AG04449 (cell line): ENCODE results near the gene PELO.

Experiments
- CTCF ChIA-PET: fragments of 350-600 bp; formaldehyde crosslinking; extraction: SDS; loops from one replicate; lab custom pipeline; 2021; ENCODE audit warnings: antibody characterized with exemption; lab: Yijun Ruan, JAX
- POLR2A ChIA-PET: fragments of 400-600, 350-600 bp; formaldehyde crosslinking; extraction: SDS; loops from one replicate; lab custom pipeline; 2020; ENCODE audit warnings: antibody characterized with exemption, inconsistent platforms; lab: Yijun Ruan, JAX
- DNase-seq: peaks from one replicate; pipeline ENCODE4 v3.0.0-alpha.2; 2010; ENCODE audit warnings: low read depth, low spot score
- H3K4me3 ChIP-seq: 2 replicates; pipeline ENCODE4 v1.5.1; 2011; ENCODE audit warnings: low read depth, mild to moderate bottlenecking, control low read depth, low read length
- TF ChIP-seq, protein P1 (sequence below): IDR thresholded peaks from one replicate; pipeline ENCODE4 v1.5.1; 2011; ENCODE audit warnings: mild to moderate bottlenecking, moderate library complexity, low read length, control low read depth, inconsistent platforms; ENCODE audit not compliant: insufficient read depth; ENCODE audit errors: missing control alignments

The PELO gene

DNA sequence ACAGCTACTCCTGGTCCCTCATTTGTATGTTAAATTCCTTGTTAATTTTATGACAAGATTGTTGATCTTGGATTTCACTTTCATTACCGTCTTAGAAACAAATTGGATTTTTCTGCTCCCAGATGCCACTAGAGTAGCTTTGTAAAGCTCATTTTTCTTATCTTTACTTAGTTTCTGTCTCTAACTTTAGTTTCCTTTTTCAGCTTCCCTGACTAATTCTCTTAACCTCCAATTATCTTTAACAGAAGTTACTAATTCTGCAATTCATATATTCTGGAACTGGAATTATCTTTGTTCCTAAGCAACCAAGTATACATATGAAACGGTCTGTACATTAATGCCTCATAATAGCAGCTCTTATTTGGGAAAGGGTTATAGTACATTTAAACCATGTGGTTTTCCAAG is 16.7 kb downstream of the PELO start:
- no peak for DNase-seq

DNA sequence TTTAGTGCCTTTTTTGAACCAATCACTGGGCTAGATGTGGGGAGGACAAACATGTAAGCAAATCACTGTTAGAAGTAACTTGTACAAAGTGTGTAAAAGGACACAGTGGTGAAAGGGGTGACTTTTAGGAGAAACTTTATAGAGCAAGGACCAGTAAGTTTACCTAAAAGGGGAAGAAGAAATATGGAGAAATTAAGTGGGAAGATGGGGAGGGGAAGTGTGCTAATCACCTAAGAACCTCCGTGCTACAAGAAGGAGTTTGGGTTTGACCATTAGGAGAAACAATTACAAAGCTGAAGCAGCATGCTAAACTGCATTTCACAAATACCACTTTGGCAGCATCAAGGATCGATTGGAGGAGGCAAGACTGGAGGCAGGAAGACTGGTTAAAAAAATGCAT is 17.3 kb downstream of the PELO start:
- no peak for DNase-seq
- POLR2A ChIA-PET, result no interaction called here
- TF ChIP-seq, protein P1, sequence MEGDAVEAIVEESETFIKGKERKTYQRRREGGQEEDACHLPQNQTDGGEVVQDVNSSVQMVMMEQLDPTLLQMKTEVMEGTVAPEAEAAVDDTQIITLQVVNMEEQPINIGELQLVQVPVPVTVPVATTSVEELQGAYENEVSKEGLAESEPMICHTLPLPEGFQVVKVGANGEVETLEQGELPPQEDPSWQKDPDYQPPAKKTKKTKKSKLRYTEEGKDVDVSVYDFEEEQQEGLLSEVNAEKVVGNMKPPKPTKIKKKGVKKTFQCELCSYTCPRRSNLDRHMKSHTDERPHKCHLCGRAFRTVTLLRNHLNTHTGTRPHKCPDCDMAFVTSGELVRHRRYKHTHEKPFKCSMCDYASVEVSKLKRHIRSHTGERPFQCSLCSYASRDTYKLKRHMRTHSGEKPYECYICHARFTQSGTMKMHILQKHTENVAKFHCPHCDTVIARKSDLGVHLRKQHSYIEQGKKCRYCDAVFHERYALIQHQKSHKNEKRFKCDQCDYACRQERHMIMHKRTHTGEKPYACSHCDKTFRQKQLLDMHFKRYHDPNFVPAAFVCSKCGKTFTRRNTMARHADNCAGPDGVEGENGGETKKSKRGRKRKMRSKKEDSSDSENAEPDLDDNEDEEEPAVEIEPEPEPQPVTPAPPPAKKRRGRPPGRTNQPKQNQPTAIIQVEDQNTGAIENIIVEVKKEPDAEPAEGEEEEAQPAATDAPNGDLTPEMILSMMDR, result no peak
- H3K4me3 ChIP-seq, result no peak overlapping the region
- CTCF ChIA-PET, result no interaction called here

More for the DNA sequence above, 16.7 kb downstream of the PELO start:
- POLR2A ChIA-PET, result no interaction called here
- no peak overlapping the region for H3K4me3 ChIP-seq
- TF ChIP-seq, protein P1, result no peak
- CTCF ChIA-PET, result no interaction called here

DNA sequence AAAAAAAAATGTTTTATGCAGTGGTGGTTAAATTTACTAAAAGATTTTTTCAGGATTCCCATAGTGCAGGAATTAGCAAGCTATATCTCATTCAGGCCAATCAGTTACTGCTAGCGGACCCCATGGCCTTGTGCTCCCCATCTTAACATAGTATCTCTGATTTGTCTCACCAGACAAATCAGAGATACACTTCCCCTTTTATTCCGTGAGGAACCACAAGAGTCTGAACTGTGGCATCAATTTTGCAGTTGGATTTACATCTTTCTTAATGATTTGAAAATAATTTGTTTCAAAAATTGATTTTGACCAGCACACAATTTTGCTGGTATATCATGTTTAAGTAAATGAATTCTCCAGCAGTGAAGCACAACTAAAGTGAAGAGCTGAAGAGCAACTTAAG is 17.9 kb downstream of the PELO start:
- CTCF ChIA-PET, result interaction anchor here (1.0 kb wide), 1 partner anchor 110 kb away, joined by 6 read pairs; no protein-coding TSS in a partner anchor
- TF ChIP-seq, protein P1, result no peak
- H3K4me3 ChIP-seq, result no peak overlapping the region
- DNase-seq, result no peak
- POLR2A ChIA-PET, result no interaction called here

DNA sequence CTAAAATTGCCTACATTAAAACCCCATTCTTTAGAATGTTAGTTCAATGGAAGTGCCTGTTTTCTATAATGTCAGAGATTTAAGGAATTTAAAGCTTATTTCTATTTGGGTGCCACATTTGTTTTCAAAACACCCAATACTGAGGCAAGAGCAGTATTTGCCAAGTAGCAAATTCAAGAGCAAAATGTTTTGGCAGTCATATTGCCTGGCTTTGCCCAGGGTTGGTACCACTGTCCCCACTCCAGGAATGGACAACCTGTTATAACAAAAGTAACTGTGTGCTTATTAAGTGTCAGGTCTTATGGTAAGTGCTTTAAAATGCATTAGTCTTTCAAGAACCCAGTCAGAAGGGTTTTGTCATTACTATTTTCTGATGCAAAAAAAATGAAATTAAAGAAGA is 19.3 kb downstream of the PELO start:
- CTCF ChIA-PET, result no interaction called here

DNA sequence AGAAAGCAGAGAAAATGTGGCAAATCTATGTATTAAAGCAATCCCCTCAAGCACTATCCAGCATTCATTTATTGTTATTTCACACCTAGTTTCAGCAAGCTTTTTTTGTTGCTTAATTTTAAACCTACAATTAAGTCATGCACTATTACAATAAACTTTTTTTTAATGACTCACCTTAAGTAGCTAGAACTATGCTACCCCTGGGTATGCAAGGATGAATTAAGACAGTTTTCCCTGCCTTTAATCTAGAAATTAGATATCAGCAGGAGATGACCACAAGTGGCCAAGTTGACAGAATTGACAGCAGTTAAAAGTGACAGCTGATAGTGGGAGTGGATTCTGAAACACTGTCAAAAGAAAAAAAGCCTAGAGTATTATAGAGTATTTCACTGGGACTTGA is 20.0 kb downstream of the PELO start:
- DNase-seq, result no peak
- CTCF ChIA-PET, result interaction anchor here (0.8 to 1.3 kb wide), 3 partner anchors 19 to 114 kb away, joined by 3 to 4 read pairs (median 3); no protein-coding TSS in a partner anchor
- H3K4me3 ChIP-seq, result no peak overlapping the region
- POLR2A ChIA-PET, result no interaction called here
- TF ChIP-seq, protein P1, result no peak

More for the DNA sequence above, 19.3 kb downstream of the PELO start:
- TF ChIP-seq, protein P1, result no peak
- no peak overlapping the region for H3K4me3 ChIP-seq
- POLR2A ChIA-PET, result no interaction called here
- no peak for DNase-seq

DNA sequence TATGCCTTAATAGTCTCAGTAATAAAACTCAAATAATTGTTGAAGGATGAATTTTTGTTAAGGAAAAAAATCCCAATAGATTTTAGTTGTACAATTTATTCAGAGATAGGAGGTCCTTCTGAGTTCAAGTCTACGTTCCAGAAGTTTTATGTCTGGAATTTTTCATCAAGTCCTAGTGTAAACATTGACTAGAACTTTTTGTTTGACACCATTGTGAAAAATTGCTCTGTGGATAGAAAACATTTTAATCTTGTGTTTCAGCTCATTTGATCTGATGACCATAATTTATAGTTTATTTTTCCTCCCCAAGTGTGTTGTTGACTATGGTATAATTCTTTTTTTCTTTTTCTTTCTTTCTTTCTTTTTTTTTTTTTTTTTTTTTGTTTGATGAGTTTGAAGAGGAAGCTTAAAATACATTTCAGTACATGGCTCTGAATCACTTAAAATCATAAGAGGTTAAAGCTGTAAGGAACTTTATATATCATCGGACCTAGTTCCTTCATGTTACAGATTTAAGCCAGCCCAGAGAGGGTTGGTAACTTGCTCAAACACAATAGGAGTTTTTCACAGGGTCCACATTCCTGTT is 20.7 kb downstream of the PELO start:
- TF ChIP-seq, protein P1, result no peak
- H3K4me3 ChIP-seq, result no peak overlapping the region
- DNase-seq, result no peak
- CTCF ChIA-PET, result interaction anchor here (0.8 to 1.3 kb wide), 3 partner anchors 18 to 115 kb away, joined by 3 to 4 read pairs (median 3); no protein-coding TSS in a partner anchor
- POLR2A ChIA-PET, result no interaction called here
